ENCODE results near the gene CYB561A3. TPM values are rescaled to one million over a fixed set of nuclear protein-coding genes. Genes with fewer than 3 reads are reported as not detected.

CYB561A3 gene
- total RNA-seq, 2 donors from 2014 or later = 64.2 to 88.5 TPM

- Histone ChIP-seq H3K36me3 (no peaks in the 10 kb centered on the region), H3K4me3 (peak overlapping the region; percentile 88), H3K9me3 (no peaks in the 10 kb centered on the region), H3K9ac (ENCODE audit: low read depth in 2 of 2, low read length in 2 of 2) (peak overlapping the region; percentile 94 to 96), H3K4me1 (peaks cover 7% of the 10 kb centered on the region), H3K27ac (peak overlapping the region; percentile 87), H3K27me3 (no peaks in the 10 kb centered on the region)
- TF ChIP-seq CTCF (IDR thresholded peaks at IDR 0.05) = no peak
- no peak for DNase-seq
- intact Hi-C loops (cut with DNase I) = no loop called here
Observed at GRCh38 chr11:61333550-61334433, 27.9 kb downstream of the CYB561A3 start.

- Histone ChIP-seq H3K4me3 (peak within 1 kb of the TSS; percentile 88), H3K9me3 (no peaks in the 10 kb centered on the region), H3K4me1 (peaks cover 7% of the 10 kb centered on the region), H3K27me3 (no peaks in the 10 kb centered on the region), H3K36me3 (no peaks in the 10 kb centered on the region), H3K9ac (ENCODE audit: low read depth in 2 of 2, low read length in 2 of 2) (peak within 1 kb of the TSS; percentile 94 to 96), H3K27ac (peak within 1 kb of the TSS; percentile 87)
- no peak for TF ChIP-seq CTCF (IDR thresholded peaks at IDR 0.05)
- intact Hi-C loops (cut with DNase I) = no loop called here
- peak; percentile 96 for DNase-seq
Observed at GRCh38 chr11:61332797-61333549, 28.7 kb downstream of the CYB561A3 start, which contains the start of the genes DDB1 and TKFC. Gene DDB1 (minus strand): TSS chr11:61333105. CDS start chr11:61332968, 137 bp downstream. Gene TKFC (plus strand): TSS chr11:61333228. CDS start chr11:61334729, 1,501 bp downstream.

GRCh38 chr11:61332281-61332796 is 29.3 kb downstream of the CYB561A3 start:
- TF ChIP-seq CTCF (IDR thresholded peaks at IDR 0.05) = no peak
- DNase-seq = no peak
- intact Hi-C loops (cut with DNase I) = no loop called here

GRCh38 chr11:61331651-61332050 is 30.0 kb downstream of the CYB561A3 start:
- H3K27ac ChIP-seq = no peak overlapping the region
- no peaks in the 10 kb centered on the region for H3K27me3 ChIP-seq
- no peak for DNase-seq
- intact Hi-C loops (cut with DNase I) = no loop called here
- no peak for TF ChIP-seq CTCF (IDR thresholded peaks at IDR 0.05)
- peaks cover 7% of the 10 kb centered on the region for H3K4me1 ChIP-seq
- no peaks in the 10 kb centered on the region for H3K36me3 ChIP-seq
- peak overlapping the region in 1 of 2 donors; percentile 96 for H3K9ac ChIP-seq (ENCODE audit: low read depth in 2 of 2, low read length in 2 of 2)
- H3K9me3 ChIP-seq = no peaks in the 10 kb centered on the region
- peak overlapping the region; percentile 88 for H3K4me3 ChIP-seq

More at GRCh38 chr11:61332281-61332796, 29.3 kb downstream of the CYB561A3 start:
- H3K27ac ChIP-seq = peak overlapping the region; percentile 87
- no peaks in the 10 kb centered on the region for H3K9me3 ChIP-seq
- H3K4me1 ChIP-seq = peaks cover 7% of the 10 kb centered on the region
- peak overlapping the region; percentile 94 to 96 for H3K9ac ChIP-seq (ENCODE audit: low read depth in 2 of 2, low read length in 2 of 2)
- peak overlapping the region; percentile 88 for H3K4me3 ChIP-seq
- H3K27me3 ChIP-seq = no peaks in the 10 kb centered on the region
- no peaks in the 10 kb centered on the region for H3K36me3 ChIP-seq

GRCh38 chr11:61329871-61330270 is 31.8 kb downstream of the CYB561A3 start:
- H3K4me3 ChIP-seq = no peak overlapping the region
- peaks cover 7% of the 10 kb centered on the region for H3K4me1 ChIP-seq

More at GRCh38 chr11:61329871-61330270, 31.8 kb downstream of the CYB561A3 start:
- intact Hi-C loops (cut with DNase I) = no loop called here
- Histone ChIP-seq H3K36me3 (peaks cover 7% of the 10 kb centered on the region), H3K27ac (no peak overlapping the region), H3K27me3 (no peaks in the 10 kb centered on the region), H3K9ac (ENCODE audit: low read depth in 2 of 2, low read length in 2 of 2) (no peak overlapping the region), H3K9me3 (no peaks in the 10 kb centered on the region)
- TF ChIP-seq CTCF (IDR thresholded peaks at IDR 0.05) = no peak
- DNase-seq = no peak

Measured in colonic mucosa (tissue), 4 donors.